Karpas-422 (cell line): ENCODE data around the gene INTS15. TPM values are rescaled to one million over a fixed set of nuclear protein-coding genes. Genes with fewer than 3 reads are reported as not detected.
A peak's percentile ranks its signal among the peaks of the same experiment; 100 is the strongest.
"Not testable (repeated sequence)": the region's sequence is repeated elsewhere in the genome, so short reads cannot be mapped to it uniquely, and the experiment has no call there.

Experiments used
- DNase-seq: peaks from one replicate; pipeline ENCODE4 v3.0.0-alpha.2; 2015
- H2AFZ ChIP-seq: fragments of 200-600 bp; sonication (generic); 2 replicates; pipeline ENCODE4 v1.6.1; 2014; ENCODE audit warnings: antibody characterized with exemption, low read length, mixed read lengths
- H3K27ac ChIP-seq: fragments of 200-600 bp; sonication (generic); 2 replicates; pipeline ENCODE4 v1.5.1; 2014; ENCODE audit warnings: mild to moderate bottlenecking, low read length, moderate library complexity
- H3K27me3 ChIP-seq: fragments of 200-600 bp; sonication (generic); 2 replicates; pipeline ENCODE4 v1.6.1; 2014; ENCODE audit warnings: low read length, mixed read lengths
- H3K36me3 ChIP-seq: fragments of 200-600 bp; sonication (generic); 2 replicates; pipeline ENCODE4 v1.6.1; 2014; ENCODE audit warnings: low read length, mixed read lengths; ENCODE audit not compliant: insufficient read depth
- H3K4me1 ChIP-seq: fragments of 200-600 bp; sonication (generic); 2 replicates; pipeline ENCODE4 v1.6.1; 2014; ENCODE audit warnings: mild to moderate bottlenecking, low read length, mixed read lengths
- H3K4me2 ChIP-seq: fragments of 200-600 bp; sonication (generic); 2 replicates; pipeline ENCODE4 v1.6.1; 2014; ENCODE audit warnings: low read length, low read depth, mild to moderate bottlenecking; ENCODE audit not compliant: poor library complexity, severe bottlenecking
- H3K4me3 ChIP-seq: fragments of 200-600 bp; sonication (generic); 2 replicates; pipeline ENCODE4 v1.5.1; 2014; ENCODE audit warnings: mild to moderate bottlenecking, antibody characterized with exemption, low read length, mixed read lengths
- H3K79me2 ChIP-seq: fragments of 200-600 bp; sonication (generic); 2 replicates; pipeline ENCODE4 v1.6.1; 2014; ENCODE audit warnings: mild to moderate bottlenecking, low read length, mixed read lengths
- H3K9ac ChIP-seq: fragments of 200-600 bp; sonication (generic); 2 replicates; pipeline ENCODE4 v1.6.0; 2014; ENCODE audit warnings: low read length
- H3K9me2 ChIP-seq: fragments of 200-600 bp; sonication (generic), shearing (Covaris generic); replicated peaks from 2 replicates; pipeline ENCODE4 v1.6.0; 2014; ENCODE audit warnings: mild to moderate bottlenecking, low read length, moderate library complexity; ENCODE audit not compliant: insufficient read depth
- H3K9me3 ChIP-seq: fragments of 300-700, 200-600 bp; sonication (generic); 2 replicates; pipeline ENCODE4 v1.6.1; 2014; ENCODE audit warnings: low read length, mixed read lengths
- H4K20me1 ChIP-seq: fragments of 200-600 bp; sonication (generic); 2 replicates; pipeline ENCODE4 v1.6.1; 2014; ENCODE audit warnings: mild to moderate bottlenecking, antibody characterized with exemption, low read length, low read depth; ENCODE audit not compliant: insufficient read depth
- total RNA-seq: library from RNA; depleted of rRNA; stranded (reverse); fragments of >200 nt; shearing (Covaris generic); gene quantifications from 2 replicates; pipeline ENCODE4 v1.2.3, GENCODE V29; 2014; ENCODE audit warnings: low replicate concordance

Gene INTS15
- total RNA-seq, 1 experiment from 2014 or later: 14.0 TPM

DNA sequence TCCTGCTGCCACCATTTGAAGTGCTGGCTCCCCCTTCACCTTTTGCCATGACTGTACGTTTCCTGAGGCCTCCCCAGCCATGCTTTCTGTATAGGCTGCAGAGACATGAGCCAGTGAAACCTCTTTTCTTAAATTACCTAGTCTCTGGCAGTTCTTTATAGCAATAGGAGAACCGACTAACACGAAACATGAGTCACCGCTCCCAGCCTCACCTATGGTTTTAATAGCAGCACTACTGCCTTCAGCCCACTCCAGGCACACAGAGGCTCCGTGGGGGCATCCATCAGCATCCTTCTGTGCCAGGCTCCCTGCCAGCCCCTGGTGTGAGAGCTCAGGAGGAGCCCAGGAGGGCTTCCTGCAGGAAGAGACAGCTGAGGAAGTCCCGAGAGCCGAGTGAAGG is 41.8 kb downstream of the INTS15 start:
- Histone ChIP-seq H4K20me1 (no peaks in the 10 kb centered on the region), H3K9me3 (no peaks in the 10 kb centered on the region), H3K9ac (no peak overlapping the region), H3K36me3 (no peaks in the 10 kb centered on the region), H3K4me1 (peaks cover 3% of the 10 kb centered on the region), H3K9me2 (no peaks in the 10 kb centered on the region), H3K27ac (no peak overlapping the region), H3K27me3 (no peaks in the 10 kb centered on the region), H3K4me2 (no peak overlapping the region), H3K79me2 (no peaks in the 10 kb centered on the region), H3K4me3 (no peak overlapping the region), H2AFZ (no peak overlapping the region)
- no peak for DNase-seq

DNA sequence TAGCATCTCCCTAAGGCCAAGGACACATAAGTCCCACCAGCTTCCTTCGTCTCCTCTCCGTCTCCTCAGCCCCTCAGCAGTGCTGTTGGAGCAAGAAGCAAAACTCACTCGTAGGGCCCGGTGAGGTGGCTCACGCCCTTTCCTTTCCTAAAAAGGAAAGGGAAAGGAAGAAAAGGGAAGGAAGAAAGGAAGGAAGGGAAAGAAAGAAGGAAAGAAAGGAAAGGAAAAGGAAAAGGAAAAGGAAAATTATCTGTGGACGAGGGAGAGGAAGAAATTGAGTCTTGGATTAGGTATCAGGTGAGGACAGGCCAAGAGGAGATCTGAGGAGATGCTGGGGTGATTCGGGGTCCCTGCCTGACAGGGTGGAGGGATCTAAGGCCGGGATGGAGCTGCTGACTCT is 44.2 kb downstream of the INTS15 start:
- H3K79me2 ChIP-seq: peaks cover 16% of the 10 kb centered on the region
- H4K20me1 ChIP-seq: peaks cover 4% of the 10 kb centered on the region; the same call in 1 of the 2 replicates
- H3K9me3 ChIP-seq: no peaks in the 10 kb centered on the region
- H2AFZ ChIP-seq: no peak overlapping the region
- no peaks in the 10 kb centered on the region for H3K36me3 ChIP-seq
- H3K4me1 ChIP-seq: peaks cover 16% of the 10 kb centered on the region
- no peak overlapping the region for H3K4me2 ChIP-seq
- no peaks in the 10 kb centered on the region for H3K27me3 ChIP-seq
- DNase-seq: no peak
- H3K9me2 ChIP-seq: no peaks in the 10 kb centered on the region
- no peak overlapping the region for H3K27ac ChIP-seq
- H3K4me3 ChIP-seq: no peak overlapping the region
- no peak overlapping the region for H3K9ac ChIP-seq

DNA sequence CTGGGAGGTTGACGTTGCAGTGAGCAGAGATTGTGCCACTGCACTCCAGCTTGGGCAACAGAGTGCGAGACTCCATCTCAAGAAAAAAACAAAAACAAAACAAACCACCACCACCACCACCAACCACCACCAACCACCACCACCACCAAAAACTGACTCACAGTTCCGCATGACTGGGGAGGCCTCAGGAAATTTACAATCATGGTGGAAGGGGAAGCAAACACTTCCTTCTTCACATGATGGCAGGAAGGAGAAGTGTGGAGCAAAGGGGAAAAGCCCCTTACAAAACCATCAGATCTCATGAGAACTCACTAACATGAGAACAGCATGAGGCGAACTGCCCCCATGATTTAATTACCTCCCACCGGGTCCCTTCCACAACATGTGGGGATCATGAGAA is 45.1 kb downstream of the INTS15 start:
- H3K9ac ChIP-seq, H3K4me3 ChIP-seq, DNase-seq, H3K36me3 ChIP-seq, H3K27ac ChIP-seq, H4K20me1 ChIP-seq, H3K9me3 ChIP-seq, H3K4me2 ChIP-seq, H3K27me3 ChIP-seq, H3K9me2 ChIP-seq, H2AFZ ChIP-seq: not testable (repeated sequence)
- peaks cover 25% of the 10 kb centered on the region for H3K79me2 ChIP-seq
- peaks cover 16% of the 10 kb centered on the region for H3K4me1 ChIP-seq

DNA sequence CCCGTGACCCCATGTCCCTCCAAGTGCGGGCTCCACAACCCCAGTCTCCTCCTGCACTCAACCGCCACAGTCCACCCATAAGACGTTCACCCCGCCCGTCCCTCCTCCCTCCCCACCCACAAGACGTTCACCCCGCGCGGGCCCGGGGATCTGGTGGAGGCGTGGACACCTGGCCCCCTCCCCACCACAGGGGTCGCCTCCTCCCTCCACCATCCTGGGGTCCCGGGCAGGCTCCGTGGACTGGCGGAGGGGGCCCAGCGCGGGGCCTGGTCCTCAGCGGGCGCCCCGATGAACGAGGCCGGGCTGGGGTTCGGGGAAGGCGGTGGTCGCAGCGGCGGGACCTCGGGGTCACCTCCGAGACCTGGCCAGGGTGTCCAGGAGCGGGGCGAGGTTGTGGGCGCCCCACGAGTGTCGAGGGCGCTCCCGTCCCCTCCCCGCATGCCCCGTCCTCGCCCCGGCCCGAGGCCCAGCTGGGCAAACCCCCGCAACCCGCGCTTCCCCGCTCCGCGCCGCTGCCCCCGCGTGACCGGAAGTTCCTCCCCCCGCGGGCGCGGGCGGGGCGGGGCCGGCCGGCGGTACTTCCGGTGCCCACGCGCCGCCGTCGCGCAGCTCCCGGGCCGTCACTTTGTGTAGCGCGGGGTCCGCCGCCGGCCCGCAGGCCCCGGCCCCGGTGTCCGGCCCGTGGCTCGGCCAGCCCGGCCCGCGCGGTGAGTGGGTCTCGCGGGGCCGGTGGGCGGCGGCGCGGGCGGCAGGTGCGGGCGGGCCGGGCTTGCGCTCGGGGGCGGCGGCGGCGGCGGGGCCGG is 47.1 kb downstream of the INTS15 start, which contains the start of gene ZNF316:
Gene ZNF316 (plus strand): TSS at position 578 of the 803 bp plus-strand sequence. CDS start 5,092 bp downstream, outside the sequence.
- Histone ChIP-seq H2AFZ (peak within 1 kb of the TSS; percentile 62; the same call in 1 of the 2 replicates), H3K9me2 (no peaks in the 10 kb centered on the region)
- peak; percentile 84 for DNase-seq

DNA sequence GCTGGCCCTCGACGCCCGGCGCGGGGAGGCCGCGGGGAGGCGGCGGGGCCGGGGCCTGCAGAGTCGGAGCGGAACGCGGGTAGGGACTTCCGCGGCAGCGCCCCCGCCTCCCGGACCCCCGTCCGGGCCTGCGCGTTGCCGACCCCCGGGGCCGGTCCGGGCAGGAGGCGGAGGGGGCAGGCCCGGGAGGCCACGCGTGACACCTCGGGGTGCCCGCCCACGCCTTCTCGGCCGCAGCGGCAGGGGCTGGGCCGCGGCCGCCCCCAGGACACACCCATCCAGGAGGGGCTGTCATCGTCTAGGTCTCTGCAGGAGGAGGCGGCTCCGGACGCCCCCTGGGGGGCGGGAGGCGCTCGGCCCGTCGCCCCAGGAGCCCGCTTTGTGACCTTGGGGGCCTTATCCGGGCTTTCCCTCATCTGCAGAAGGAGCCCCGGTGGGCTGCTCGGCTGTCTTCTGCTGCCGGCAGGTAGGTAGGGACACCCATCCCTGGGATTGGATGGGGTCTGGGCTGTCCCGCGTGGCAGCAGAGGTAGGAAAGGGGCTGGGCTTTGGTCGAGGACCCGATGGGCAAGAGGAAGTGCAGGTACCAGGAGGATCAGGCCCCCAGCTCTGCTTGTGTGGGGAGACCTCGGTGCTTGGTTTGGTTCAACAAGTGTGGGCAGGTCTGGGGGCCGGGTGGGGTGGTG is 47.9 kb downstream of the INTS15 start:
- Histone ChIP-seq H3K27ac (peak overlapping the region; percentile 15; the same call in 1 of the 2 replicates), H3K9me3 (no peaks in the 10 kb centered on the region), H3K36me3 (0 out of 2 replicates have a peak, but pooled peaks cover 6% of the 10 kb centered on the region), H3K9ac (peak overlapping the region; percentile 88), H3K79me2 (peaks cover 42% of the 10 kb centered on the region), H3K4me1 (peaks cover 16% of the 10 kb centered on the region), H3K27me3 (no peaks in the 10 kb centered on the region), H3K4me2 (peak overlapping the region; percentile 92), H3K4me3 (peak overlapping the region; percentile 72), H3K9me2 (no peaks in the 10 kb centered on the region), H4K20me1 (peaks cover 10% of the 10 kb centered on the region; the same call in 1 of the 2 replicates), H2AFZ (no peak overlapping the region)
- peak; percentile 84 for DNase-seq

More for the DNA sequence above, 47.1 kb downstream of the INTS15 start, which contains the start of gene ZNF316:
- Histone ChIP-seq H3K27me3 (no peaks in the 10 kb centered on the region), H3K27ac (peak within 1 kb of the TSS; percentile 15; the same call in 1 of the 2 replicates), H4K20me1 (peaks cover 10% of the 10 kb centered on the region; the same call in 1 of the 2 replicates), H3K36me3 (0 out of 2 replicates have a peak, but pooled peaks cover 6% of the 10 kb centered on the region), H3K79me2 (peaks cover 42% of the 10 kb centered on the region), H3K4me3 (peak within 1 kb of the TSS; percentile 78), H3K4me1 (peaks cover 16% of the 10 kb centered on the region), H3K4me2 (peak within 1 kb of the TSS; percentile 92), H3K9me3 (no peaks in the 10 kb centered on the region), H3K9ac (peak within 1 kb of the TSS; percentile 88)

DNA sequence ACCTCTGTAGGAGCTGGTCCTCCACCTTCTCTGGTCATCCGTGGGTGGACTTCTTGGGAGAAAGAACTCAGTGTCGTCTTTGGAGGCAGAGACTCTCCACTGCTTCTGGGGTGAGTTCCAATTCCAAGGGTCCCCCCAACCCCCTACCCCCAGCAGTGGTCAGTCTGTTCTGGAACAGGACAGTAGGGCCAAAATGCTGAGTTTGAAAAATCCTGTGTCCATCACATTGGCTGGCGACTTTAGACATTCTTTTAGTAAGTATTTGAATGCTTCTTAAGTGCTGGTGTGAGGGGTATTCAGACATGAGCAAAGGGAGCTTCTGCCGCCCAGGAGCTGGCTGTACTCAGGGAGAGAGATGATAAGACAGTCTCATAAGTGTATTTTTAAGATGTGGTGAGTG is 49.2 kb downstream of the INTS15 start:
- H3K9me3 ChIP-seq: no peaks in the 10 kb centered on the region
- H3K79me2 ChIP-seq: peaks cover 42% of the 10 kb centered on the region
- peaks cover 16% of the 10 kb centered on the region for H3K4me1 ChIP-seq
- H3K4me3 ChIP-seq: no peak overlapping the region
- peaks cover 10% of the 10 kb centered on the region; the same call in 1 of the 2 replicates for H4K20me1 ChIP-seq
- no peak for DNase-seq
- H3K36me3 ChIP-seq: 0 out of 2 replicates have a peak, but pooled peaks cover 6% of the 10 kb centered on the region
- H3K27me3 ChIP-seq: no peaks in the 10 kb centered on the region
- no peak overlapping the region for H2AFZ ChIP-seq
- no peak overlapping the region for H3K4me2 ChIP-seq
- H3K9ac ChIP-seq: no peak overlapping the region
- no peaks in the 10 kb centered on the region for H3K9me2 ChIP-seq
- no peak overlapping the region for H3K27ac ChIP-seq

DNA sequence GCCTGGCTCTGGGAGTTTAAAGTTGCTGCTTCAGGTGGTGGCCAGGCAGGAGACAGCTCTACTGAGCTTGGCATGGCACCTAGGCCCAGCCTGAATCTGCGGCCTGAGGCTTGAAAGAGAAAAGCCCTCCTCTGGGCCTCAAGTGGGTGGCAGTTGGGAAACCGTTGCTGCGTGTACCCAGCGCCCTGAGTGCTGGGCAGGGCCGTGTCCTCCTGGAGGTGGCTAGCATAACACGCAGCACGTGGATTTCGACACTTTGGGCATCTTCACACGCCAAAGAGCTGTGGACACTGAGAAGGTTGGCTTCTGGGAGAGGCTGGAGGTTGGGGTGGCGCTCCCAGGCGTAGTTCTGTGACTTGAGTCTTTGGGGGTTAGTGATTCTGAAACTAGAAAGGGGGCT is 49.8 kb downstream of the INTS15 start:
- Histone ChIP-seq H3K27ac (no peak overlapping the region), H4K20me1 (peaks cover 10% of the 10 kb centered on the region; the same call in 1 of the 2 replicates), H2AFZ (no peak overlapping the region), H3K9me3 (no peaks in the 10 kb centered on the region), H3K36me3 (0 out of 2 replicates have a peak, but pooled peaks cover 8% of the 10 kb centered on the region), H3K9me2 (no peaks in the 10 kb centered on the region), H3K79me2 (peaks cover 42% of the 10 kb centered on the region), H3K9ac (no peak overlapping the region), H3K4me3 (no peak overlapping the region), H3K4me1 (peaks cover 16% of the 10 kb centered on the region), H3K4me2 (no peak overlapping the region), H3K27me3 (no peaks in the 10 kb centered on the region)
- no peak for DNase-seq

DNA sequence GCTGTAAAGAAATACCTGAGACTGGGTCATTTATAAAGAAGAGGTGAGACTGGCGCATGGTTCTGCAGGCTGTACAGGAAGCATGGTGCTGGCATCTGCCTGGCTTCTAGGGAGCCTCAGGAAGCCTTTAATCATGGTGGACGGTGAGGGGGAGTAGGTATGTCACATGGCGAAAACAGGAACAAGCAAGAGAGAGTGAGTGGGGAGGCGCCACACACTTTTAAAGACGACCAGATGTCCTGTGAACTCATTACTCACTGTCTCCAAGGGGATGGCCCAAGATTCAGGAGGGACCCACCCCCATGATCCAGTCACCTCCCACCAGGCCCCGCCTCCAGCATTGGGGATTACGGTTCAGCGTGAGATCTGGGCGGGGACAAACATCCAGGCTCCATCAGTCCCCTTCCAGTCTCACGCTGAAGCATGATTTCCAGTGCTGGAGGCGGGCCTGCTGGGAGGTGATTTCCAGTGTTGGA is 50.5 kb downstream of the INTS15 start:
- Histone ChIP-seq H3K36me3 (0 out of 2 replicates have a peak, but pooled peaks cover 8% of the 10 kb centered on the region), H2AFZ (no peak overlapping the region), H3K4me2 (no peak overlapping the region)

More for the DNA sequence above, 50.5 kb downstream of the INTS15 start:
- DNase-seq: peak; percentile 53
- no peak overlapping the region for H3K4me3 ChIP-seq
- no peaks in the 10 kb centered on the region for H3K27me3 ChIP-seq
- H3K79me2 ChIP-seq: peaks cover 45% of the 10 kb centered on the region
- H3K4me1 ChIP-seq: peaks cover 16% of the 10 kb centered on the region
- H4K20me1 ChIP-seq: peaks cover 10% of the 10 kb centered on the region; the same call in 1 of the 2 replicates
- no peaks in the 10 kb centered on the region for H3K9me3 ChIP-seq
- no peak overlapping the region for H3K9ac ChIP-seq
- no peak overlapping the region for H3K27ac ChIP-seq
- H3K9me2 ChIP-seq: no peaks in the 10 kb centered on the region
